H1 (cell line): ENCODE results near the gene MTX3.

Experiments
- CEBPB ChIP-seq: IDR thresholded peaks from 2 replicates; pipeline ENCODE4 v1.6.1; 2012; ENCODE audit warnings: low read depth, low read length
- CHD1 ChIP-seq: IDR thresholded peaks from 2 replicates; pipeline ENCODE4 v1.6.1; 2012; ENCODE audit warnings: low read depth, low read length, improper control_type of control experiment
- EGR1 ChIP-seq: IDR thresholded peaks from 2 replicates; pipeline ENCODE4 v1.6.1; 2011; ENCODE audit warnings: low read depth, low read length, borderline replicate concordance
- EP300 ChIP-seq, 2 experiments: IDR thresholded peaks; 1 replicate in 1 of 2; 2 replicates in 1 of 2; pipeline ENCODE4 v1.6.1; 2011 to 2012; ENCODE audit warnings: low read depth in 2 of 2, low read length in 2 of 2, mild to moderate bottlenecking in 2 of 2, borderline replicate concordance in 1 of 2, inconsistent platforms in 1 of 2, moderate library complexity in 1 of 2
- EZH2 ChIP-seq: fragments of 200-600 bp; sonication (generic); IDR thresholded peaks from 2 replicates; pipeline ENCODE4 v1.7.1; 2012; ENCODE audit warnings: low read depth, mild to moderate bottlenecking, moderate library complexity, low read length, inconsistent platforms; ENCODE audit not compliant: severe bottlenecking
- GABPA ChIP-seq: IDR thresholded peaks from 2 replicates; pipeline ENCODE4 v1.6.1; 2011; ENCODE audit warnings: mild to moderate bottlenecking, low read length, moderate library complexity, borderline replicate concordance; ENCODE audit not compliant: insufficient read depth
- GTF2F1 ChIP-seq: IDR thresholded peaks from 2 replicates; pipeline ENCODE4 v1.6.1; 2012; ENCODE audit warnings: low read depth, low read length, improper control_type of control experiment, borderline replicate concordance
- POLR2A ChIP-seq, 2 experiments: IDR thresholded peaks; 1 replicate in 1 of 2; 2 replicates in 1 of 2; pipeline ENCODE4 v1.6.1; 2011; ENCODE audit warnings: low read depth in 2 of 2, low read length in 2 of 2, mild to moderate bottlenecking in 2 of 2; ENCODE audit errors: control extremely low read depth in 1 of 2
- RAD21 ChIP-seq, 2 experiments: IDR thresholded peaks in 1 of 2; conservative IDR thresholded peaks in 1 of 2; 2 replicates each; pipeline ENCODE4 v1.6.1; 2011; ENCODE audit warnings: low read depth in 2 of 2, low read length in 2 of 2, improper control_type of control experiment in 1 of 2, inconsistent platforms in 1 of 2, mild to moderate bottlenecking in 1 of 2, moderate library complexity in 1 of 2
- RFX5 ChIP-seq: IDR thresholded peaks from 2 replicates; pipeline ENCODE4 v1.6.1; 2011; ENCODE audit warnings: low read depth, low read length, improper control_type of control experiment, borderline replicate concordance
- TAF1 ChIP-seq: IDR thresholded peaks from 2 replicates; pipeline ENCODE4 v1.6.1; 2011; ENCODE audit warnings: mild to moderate bottlenecking, low read depth, low read length
- ZNF274 ChIP-seq: IDR thresholded peaks from 2 replicates; pipeline ENCODE4 v1.7.0; 2012; ENCODE audit warnings: low read length, borderline replicate concordance; ENCODE audit errors: extremely low read depth
- TF ChIP-seq, protein P1 (sequence below), 3 experiments: IDR thresholded peaks; 1 replicate in 2 of 3; 2 replicates in 1 of 3; pipeline versions ENCODE4 v1.5.1 to v1.6.1; 2011; ENCODE audit warnings: low read length in 3 of 3, mild to moderate bottlenecking in 3 of 3, inconsistent platforms in 2 of 3, low read depth in 1 of 3, moderate library complexity in 1 of 3; ENCODE audit not compliant: insufficient read depth in 1 of 3; ENCODE audit errors: control extremely low read depth in 1 of 3

- no peak for TF ChIP-seq POLR2A (IDR thresholded peaks at IDR 0.05; ENCODE audit: control extremely low read depth in 1 of 2, low read depth in 2 of 2, low read length in 2 of 2)
- TF ChIP-seq, protein P1, sequence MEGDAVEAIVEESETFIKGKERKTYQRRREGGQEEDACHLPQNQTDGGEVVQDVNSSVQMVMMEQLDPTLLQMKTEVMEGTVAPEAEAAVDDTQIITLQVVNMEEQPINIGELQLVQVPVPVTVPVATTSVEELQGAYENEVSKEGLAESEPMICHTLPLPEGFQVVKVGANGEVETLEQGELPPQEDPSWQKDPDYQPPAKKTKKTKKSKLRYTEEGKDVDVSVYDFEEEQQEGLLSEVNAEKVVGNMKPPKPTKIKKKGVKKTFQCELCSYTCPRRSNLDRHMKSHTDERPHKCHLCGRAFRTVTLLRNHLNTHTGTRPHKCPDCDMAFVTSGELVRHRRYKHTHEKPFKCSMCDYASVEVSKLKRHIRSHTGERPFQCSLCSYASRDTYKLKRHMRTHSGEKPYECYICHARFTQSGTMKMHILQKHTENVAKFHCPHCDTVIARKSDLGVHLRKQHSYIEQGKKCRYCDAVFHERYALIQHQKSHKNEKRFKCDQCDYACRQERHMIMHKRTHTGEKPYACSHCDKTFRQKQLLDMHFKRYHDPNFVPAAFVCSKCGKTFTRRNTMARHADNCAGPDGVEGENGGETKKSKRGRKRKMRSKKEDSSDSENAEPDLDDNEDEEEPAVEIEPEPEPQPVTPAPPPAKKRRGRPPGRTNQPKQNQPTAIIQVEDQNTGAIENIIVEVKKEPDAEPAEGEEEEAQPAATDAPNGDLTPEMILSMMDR (IDR thresholded peaks at IDR 0.05; ENCODE audit: control extremely low read depth in 1 of 3, insufficient read depth in 1 of 3, low read depth in 1 of 3, low read length in 3 of 3) = no peak
- no peak for TF ChIP-seq RFX5
- TF ChIP-seq GABPA = no peak
- no peak for TF ChIP-seq EP300 (IDR thresholded peaks at IDR 0.05; ENCODE audit: borderline replicate concordance in 1 of 2, low read depth in 2 of 2, low read length in 2 of 2)
- no peak for TF ChIP-seq ZNF274
- no peak for TF ChIP-seq EZH2
- no peak for TF ChIP-seq CEBPB
- no peak for TF ChIP-seq RAD21 (IDR thresholded peaks at IDR 0.05 in 1 of 2, conservative IDR thresholded peaks at IDR 0.05 in 1 of 2; ENCODE audit: low read depth in 2 of 2, low read length in 2 of 2)
- TF ChIP-seq GTF2F1 = no peak
- no peak for TF ChIP-seq EGR1
- TF ChIP-seq TAF1 = no peak
- no peak for TF ChIP-seq CHD1
These were observed 29.1 kb downstream of the MTX3 start for GRCh38 chr5:79961716-79962574.
